Transverse colon (tissue), 3 donors: ENCODE results near the gene HS1BP3.

ENCODE experiments used
- CTCF ChIP-seq, 5 experiments: fragments of 200-600 bp in 3 of 5; fragments of 450-650 bp in 2 of 5; sonication (generic) in 3 of 5; IDR thresholded peaks; 1 replicate in 2 of 5; 2 replicates in 3 of 5; pipeline ENCODE4 v1.5.1; 2016 to 2017; ENCODE audit warnings: antibody characterized with exemption in 5 of 5, inconsistent platforms in 3 of 5, mild to moderate bottlenecking in 2 of 5, moderate library complexity in 1 of 5
- EP300 ChIP-seq: sonication (generic); formaldehyde crosslinking; IDR thresholded peaks from one replicate; pipeline ENCODE4 v1.6.1; 2017; ENCODE audit warnings: antibody characterized with exemption, low read depth

- TF ChIP-seq CTCF (IDR thresholded peaks at IDR 0.05) (no peak), EP300 (no peak)
These were observed 20.3 kb upstream of the HS1BP3 start for GRCh38 chr2:20671036-20671735.
